Uterus (tissue), 2 donors: ENCODE data around the gene RAB11FIP4.

Experiments used
- POLR2A ChIP-seq, 2 donors: fragments of 450-650 bp; IDR thresholded peaks; one replicate each; pipeline ENCODE4 v1.6.1; 2016; ENCODE audit warnings: antibody characterized with exemption in 2 of 2, mild to moderate bottlenecking in 1 of 2, moderate library complexity in 1 of 2
- TF ChIP-seq, protein P1 (sequence below), 4 experiments: fragments of 200-600 bp in 2 of 4; fragments of 450-650 bp in 2 of 4; sonication (generic) in 2 of 4; IDR thresholded peaks; one replicate each; pipeline ENCODE4 v1.5.1; 2016 to 2019; ENCODE audit warnings: antibody characterized with exemption in 4 of 4, mild to moderate bottlenecking in 2 of 4, moderate library complexity in 1 of 4

DNA sequence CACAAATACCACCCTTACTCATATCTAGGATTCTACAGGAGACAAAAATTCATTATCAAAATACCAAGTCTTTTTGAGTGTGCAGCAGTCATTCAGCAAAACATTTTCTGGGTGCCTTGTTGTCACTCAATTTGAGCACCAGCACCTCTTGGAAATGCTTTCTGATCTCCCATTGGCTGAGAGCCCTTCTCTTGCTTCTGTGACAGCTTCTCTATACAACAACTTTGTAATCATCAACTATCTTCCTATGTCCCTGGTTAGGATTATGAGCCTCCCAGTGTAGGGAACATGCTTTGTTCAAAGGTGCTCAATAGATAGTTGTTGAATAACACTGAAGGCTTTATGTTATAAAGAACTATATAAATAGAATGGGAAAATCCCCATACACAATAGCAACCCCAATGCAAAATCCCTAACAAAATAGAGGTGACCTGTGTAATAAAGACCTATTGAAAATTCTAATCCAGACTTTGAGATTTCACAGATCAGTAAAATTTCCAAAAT, 10.3 kb upstream of the RAB11FIP4 start:
- TF ChIP-seq, protein P1, sequence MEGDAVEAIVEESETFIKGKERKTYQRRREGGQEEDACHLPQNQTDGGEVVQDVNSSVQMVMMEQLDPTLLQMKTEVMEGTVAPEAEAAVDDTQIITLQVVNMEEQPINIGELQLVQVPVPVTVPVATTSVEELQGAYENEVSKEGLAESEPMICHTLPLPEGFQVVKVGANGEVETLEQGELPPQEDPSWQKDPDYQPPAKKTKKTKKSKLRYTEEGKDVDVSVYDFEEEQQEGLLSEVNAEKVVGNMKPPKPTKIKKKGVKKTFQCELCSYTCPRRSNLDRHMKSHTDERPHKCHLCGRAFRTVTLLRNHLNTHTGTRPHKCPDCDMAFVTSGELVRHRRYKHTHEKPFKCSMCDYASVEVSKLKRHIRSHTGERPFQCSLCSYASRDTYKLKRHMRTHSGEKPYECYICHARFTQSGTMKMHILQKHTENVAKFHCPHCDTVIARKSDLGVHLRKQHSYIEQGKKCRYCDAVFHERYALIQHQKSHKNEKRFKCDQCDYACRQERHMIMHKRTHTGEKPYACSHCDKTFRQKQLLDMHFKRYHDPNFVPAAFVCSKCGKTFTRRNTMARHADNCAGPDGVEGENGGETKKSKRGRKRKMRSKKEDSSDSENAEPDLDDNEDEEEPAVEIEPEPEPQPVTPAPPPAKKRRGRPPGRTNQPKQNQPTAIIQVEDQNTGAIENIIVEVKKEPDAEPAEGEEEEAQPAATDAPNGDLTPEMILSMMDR (IDR thresholded peaks at IDR 0.05) = no peak
- TF ChIP-seq POLR2A (IDR thresholded peaks at IDR 0.05) = no peak
